GM18508 (cell line): ENCODE measurements around the gene ZMPSTE24.
"Not testable (repeated sequence)": the region's sequence is repeated elsewhere in the genome, so short reads cannot be mapped to it uniquely, and the experiment has no call there.

ENCODE experiments used
- ATAC-seq: cut with Tn5 transposase; IDR thresholded peaks from one replicate; pipeline ENCODE4 v1.9.1; 2021; ENCODE audit warnings: moderate number of reproducible peaks; ENCODE audit not compliant: insufficient read depth, unreplicated experiment

Gene ZMPSTE24

DNA sequence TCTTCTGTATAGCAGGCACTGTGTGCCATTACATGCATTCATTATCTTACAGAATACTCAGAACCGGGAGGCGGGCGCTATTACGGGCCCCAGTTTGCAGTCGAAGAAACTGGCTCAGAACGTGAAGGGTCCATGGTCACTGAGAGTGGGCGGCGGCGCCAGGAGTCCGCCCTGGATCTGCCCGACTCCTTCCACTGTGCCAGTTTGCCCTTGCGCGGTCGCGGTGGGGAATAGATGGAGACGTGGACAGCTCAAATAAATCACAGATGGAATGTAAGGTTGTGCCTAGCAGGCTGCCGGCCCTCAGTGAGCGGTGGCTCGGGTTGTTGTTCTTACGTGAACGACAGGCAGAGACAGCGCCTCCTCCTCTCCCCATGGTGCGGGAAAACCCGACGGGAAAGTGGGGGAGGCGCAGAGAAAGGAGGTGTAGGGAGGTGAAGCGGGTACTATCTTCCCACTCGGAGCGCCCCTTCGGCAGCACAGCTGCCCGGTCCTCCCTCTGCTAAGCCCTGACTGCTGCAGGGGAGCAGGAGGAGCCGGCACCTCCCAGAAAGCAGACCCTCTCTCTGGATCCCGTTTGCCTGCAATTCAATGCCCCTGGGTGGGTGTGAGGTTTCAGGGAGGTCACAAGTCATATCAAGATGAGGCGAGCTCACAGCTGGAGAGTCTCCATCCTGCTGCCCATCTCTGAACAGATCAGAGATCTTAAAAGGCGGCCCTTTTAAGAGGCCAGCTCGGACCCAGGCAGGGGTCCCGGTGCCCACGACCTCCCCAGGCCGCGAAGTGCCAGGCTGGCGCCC is 58.0 kb downstream of the ZMPSTE24 start:
- no peak for ATAC-seq

DNA sequence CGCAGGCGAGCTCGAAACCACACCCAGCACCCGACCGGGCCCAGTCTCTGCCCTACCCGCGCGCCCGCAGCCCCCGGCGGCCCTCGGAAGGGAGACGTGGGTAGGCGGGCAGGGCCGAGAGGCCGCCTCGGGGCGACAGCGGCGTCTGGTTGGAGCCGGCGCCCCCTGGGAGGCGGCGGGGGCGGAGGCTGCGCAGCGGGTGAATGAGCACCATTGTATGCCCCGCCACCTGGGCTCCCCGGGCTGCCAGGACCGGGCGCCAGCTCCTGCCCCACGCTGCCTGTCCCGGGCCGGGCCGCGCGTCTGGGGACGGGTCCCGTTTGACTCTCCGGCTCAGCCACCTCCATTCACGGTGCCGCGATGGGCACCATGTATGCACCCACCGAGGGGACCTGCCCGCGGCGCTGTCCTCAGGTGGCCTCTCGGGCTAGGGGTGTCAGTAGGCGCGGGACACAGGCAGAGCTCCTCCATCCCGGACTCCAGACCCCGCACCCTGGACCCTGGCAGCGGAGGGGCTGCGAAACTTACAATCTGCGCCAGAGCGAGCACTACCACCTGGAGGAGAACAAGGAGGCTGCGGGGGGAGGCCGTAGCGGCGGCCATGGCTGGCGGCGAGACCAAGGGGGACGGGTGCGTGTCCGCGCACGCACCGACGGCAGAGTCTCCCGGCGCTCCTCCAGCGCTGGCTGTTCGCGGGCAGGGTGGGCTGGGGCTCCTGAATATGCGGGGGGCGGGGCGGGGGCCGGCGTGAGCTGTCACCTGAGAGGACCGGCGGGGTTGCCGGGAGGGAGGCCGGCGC is 58.8 kb downstream of the ZMPSTE24 start, which contains the start of gene COL9A2:
Gene COL9A2, minus strand, starts transcription at position 692 of the 799 bp plus-strand sequence. Its CDS starts 89 bp downstream, at position 603.
- ATAC-seq = no peak

DNA sequence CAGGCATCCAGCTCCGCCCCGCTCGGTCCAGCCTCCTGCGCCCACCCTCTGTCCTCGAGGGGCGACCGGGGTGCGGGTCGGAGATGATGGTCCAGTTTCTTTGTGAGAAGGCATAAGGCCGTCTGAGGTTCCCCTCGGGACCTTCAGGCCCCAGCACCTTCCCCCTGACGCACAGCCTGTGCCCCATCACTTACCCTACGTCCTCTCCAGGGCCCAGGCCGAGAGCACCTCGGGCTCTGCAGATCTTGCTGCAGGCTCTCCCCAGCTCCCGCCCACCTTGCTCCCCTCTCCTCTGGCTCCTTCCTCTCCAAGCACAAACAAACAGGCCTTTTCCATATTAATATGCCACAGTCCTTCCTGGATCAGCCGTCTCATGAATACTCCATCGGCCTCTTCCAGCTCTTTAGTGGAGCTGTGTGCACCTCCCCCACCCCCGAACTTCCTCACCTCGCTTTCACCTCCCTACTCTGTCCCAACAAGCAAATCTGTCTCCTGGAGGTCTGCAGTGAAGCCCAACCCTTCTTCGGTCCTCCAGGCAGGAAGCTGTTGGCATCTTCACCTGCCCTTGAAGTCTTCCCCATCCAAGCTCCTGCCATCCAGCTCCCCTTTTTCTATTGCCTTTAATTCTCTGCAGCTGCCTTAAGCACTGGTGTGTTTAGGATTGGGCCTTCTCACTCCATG is 59.5 kb downstream of the ZMPSTE24 start:
- no peak for ATAC-seq

DNA sequence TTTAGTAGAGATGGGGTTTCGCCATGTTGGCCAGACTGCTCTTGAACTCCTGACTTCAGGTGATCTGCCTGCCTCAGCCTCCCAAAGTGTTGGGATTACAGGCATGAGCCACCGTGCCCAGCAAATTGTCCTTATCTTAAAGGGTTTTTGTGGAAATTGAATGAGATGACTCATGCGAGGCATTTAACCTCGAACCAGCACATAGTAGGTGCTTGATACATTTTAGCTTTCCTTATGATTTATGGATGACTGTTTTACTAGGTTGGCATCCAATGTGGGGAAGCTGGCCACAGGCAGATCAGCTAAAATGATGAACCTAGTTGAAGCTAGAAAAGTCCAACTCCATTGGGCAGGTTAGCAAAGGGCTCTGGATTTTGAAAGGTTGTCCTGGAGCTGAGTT is 60.4 kb downstream of the ZMPSTE24 start:
- ATAC-seq = no peak

DNA sequence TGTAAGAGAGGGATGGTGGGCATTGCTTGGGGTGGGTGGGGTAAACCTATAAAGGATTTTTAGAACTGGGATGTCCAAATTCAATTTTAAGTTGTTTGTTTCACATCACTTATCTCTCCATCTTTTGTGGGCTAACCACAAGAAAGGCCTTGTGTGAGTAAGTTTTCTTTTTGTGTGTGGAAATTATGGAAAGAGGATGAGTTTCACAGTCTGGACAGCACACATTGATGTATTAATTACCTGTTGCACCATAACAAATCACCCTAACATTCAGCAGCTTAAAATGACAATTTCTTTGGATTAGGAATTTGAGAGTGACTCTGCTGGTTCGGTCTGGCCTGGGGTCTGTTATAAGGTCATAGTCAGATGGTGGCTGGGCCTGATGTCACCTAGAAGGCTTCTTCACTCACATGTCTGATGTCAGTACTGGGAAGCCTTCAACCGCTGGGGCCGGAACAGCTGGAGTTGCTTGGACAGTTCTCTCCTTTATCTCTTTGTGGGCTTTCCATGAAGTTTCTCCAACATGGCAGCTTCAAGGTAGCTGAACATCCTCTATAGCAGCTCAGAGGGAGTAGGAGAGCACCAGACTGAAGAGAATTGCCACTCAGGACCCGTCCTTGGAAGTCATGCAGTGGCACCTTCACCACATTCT is 61.1 kb downstream of the ZMPSTE24 start:
- no peak for ATAC-seq

DNA sequence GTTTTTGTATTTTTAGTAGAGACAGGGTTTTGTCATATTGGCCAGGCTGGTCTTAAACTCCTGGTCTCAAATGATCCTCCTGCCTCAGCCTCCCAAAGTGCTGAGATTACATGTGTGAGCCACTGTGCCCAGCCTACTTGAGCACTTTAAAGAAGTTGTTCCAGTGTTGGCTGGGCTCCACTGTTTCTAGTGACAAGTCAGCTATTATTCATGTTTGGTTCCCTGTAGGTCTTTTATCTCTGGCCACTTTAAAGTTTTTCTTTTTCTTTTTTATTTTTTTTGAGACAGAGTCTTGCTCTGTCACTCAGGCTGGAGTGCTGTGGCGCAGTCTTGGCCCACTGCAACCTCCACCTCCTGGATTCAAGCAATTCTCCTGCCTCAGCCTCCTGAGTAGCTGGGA is 73.4 kb downstream of the ZMPSTE24 start:
- not testable (repeated sequence) for ATAC-seq

DNA sequence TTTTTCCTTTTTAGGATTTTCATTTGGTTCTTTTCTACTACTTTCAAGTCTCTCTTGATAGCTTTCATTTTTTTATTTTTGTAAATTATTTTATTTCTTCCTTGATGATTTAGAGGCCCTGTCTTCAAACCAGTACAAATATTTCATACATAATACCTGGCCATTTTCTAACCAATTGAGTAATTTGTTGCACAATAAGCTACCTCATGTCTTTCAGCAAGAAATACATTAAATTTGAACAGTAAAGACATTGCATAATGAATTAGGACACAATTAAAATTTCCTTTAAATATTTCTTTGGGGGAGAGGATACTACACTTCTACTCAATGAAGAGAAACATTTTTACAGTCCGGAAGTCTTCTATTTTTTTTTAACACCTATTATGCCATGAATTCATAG is 74.7 kb downstream of the ZMPSTE24 start:
- no peak for ATAC-seq

DNA sequence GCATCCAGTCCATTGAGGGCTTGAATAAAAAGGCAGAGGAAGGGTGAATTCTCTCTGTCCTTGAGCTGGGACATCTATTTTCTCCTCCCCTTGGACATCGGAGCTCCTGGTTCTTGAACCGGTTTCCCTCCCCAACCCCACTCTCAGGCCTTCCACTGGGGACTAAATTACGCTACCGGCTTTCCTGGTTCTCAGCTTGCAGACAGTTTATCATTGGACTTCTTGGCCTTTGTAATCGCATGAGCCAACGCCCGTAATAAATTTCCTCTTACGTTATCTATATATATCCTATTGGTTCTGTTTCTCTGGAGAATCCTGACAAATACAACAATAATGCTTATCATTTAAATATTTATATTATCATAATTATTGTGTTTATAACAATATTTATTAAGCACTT is 79.4 kb downstream of the ZMPSTE24 start:
- ATAC-seq = no peak

DNA sequence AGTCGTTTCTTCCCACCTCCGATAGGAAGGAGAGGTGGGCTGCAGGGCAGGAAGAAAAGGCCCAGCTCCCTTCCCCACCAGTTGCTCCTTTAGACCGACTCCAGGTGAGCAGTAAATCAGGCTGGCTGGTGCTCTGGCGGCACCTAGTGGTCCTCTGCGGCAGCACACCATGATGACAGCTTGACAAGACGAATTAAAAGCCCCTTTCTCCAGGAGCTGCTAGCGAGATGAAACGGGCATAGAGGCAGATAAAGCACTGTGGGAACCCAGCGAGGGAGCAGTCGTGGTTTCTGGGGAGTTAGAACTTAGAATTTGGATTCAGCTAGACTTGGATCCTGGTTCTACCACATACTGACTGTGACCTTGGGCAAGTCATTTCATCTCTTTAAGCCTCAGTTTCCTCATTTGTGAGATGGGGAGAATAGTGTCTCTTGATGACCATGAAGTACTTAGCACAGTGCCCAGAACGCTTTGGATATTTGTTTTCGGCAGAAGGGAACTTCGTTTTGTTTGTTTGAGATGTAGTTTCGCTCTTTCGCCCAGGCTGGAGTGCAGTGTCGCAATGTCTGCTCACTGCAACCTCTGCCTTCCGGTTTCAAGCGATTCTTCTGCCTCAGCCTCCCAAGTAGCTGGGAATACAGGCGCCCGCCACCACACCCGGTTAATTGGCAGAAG is 80.8 kb downstream of the ZMPSTE24 start:
- no peak for ATAC-seq

DNA sequence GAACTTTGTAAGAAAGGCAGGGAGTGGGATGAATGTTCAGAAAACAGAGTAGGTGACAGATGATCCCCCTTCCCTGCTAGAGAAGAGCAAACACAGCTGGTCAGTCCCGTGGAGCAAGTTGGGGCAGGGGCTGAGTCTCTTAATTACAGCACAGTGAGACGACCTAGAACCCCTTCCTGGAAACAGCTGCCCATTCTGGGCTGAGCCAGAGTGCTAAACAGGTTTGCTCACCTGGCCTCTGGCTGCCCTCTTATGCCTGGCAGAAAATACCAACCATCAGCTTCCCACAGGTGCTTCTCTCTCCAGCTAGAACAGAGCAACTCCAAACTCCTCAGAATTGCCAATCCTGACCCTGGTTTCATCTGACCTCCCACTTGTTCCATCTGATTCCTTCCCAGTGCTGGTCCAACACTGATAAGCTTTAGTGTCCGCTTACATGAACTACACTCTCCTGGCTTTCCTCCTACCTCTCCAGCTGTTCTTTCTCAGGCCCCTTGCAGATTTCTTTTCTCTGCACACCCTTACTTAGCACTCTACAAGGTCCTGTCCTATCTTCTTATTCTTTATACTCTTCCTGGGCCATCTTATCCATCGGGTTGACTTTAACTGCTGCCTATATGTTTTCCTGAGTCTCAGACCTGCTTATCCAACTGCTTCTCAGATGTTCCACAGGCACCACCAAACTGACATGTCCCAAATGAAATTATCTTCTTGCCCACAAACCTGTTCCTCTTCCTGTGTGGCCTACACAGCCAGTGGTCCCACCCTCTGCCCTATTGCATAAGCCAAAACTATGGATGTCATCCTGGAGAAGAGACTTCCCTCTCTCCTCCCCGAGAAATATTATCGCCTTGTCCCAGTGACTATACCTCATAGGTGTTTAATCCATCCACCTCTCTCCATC is 81.6 kb downstream of the ZMPSTE24 start:
- ATAC-seq = no peak

DNA sequence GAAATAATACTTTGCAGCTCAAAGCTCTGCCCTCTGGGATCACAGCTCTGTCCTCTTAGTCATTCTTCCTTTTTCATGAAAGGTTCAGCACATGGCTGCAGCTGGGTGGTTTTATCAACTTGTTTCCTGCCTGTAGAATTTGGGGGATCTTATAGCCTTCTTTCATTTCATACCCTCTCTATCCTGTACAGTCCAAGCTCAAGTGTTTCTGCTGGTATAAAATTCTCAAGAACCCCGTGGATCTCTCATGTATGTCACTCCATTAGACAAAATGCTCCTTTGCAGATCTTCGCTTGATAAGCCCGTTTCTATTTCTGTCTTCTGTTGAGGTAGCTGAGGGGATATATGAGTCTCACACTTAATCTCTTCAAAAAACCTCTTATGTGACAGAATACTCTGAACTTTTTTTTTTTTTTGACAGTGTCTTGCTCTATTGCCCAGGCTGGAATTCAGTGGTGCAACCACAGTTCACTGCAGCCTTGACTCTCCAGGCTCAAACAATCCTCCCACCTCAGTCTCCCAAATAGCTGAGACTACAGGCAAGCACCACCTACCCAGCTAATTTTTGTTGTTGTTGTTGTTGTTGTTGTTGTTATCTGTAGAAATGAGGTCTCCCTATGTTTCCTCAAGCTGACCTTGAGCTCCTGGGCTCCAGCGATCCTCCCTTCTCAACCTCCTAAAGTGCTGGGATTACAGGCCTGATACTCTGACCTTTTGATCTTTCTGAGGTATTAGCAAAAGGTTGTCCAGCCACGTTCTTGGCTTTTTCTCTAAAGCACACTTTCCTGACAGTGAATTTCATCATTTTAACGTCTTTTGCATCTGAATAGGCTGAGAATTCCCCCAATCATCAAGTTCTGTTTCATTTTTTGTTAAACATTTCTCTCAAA is 83.7 kb downstream of the ZMPSTE24 start:
- no peak for ATAC-seq

DNA sequence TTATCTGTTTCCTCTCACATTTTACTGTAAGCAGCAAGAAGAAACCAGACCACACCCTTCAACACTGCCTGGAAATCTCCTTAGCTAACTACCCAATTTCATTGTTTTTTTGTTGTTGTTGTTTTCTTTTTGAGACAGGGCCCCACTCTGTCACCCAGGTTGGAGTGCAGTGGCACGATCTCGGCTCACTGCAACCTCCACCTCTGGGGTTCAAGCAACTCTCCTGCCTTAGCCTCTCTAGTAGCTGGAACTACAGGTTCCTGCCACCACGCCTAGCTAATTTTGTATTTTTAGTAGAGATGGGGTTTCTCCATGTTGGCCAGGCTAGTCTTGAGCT is 84.3 kb downstream of the ZMPSTE24 start:
- ATAC-seq = not testable (repeated sequence)
